A549 (cell line): ENCODE results near the gene CYP4X1. TPM values are rescaled to one million over a fixed set of nuclear protein-coding genes. Genes with fewer than 3 reads are reported as not detected.
"Not testable (repeated sequence)": the region's sequence is repeated elsewhere in the genome, so short reads cannot be mapped to it uniquely, and the experiment has no call there.

ENCODE experiments used
- ATAC-seq, 2 experiments: fragments of 200-7000 bp in 1 of 2; fragments of >200 bp in 1 of 2; cut with Nextera tagmentation in 1 of 2; cut with Tn5 transposase in 1 of 2; 3 replicates each; pipeline versions ENCODE4 v1.8.0 to v1.9.1; 2018 to 2020; ENCODE audit warnings: mild to moderate bottlenecking in 1 of 2, moderate library complexity in 1 of 2
- CTCF ChIA-PET: fragments of 300-600 bp; sonication (Branson Sonifier 250); formaldehyde crosslinking; extraction: SDS; loops from one replicate; lab custom pipeline; 2021; ENCODE audit warnings: antibody characterized with exemption, inconsistent platforms; lab: Yijun Ruan, JAX
- POLR2A ChIA-PET: fragments of 350-600 bp; formaldehyde crosslinking; extraction: SDS; loops from one replicate; lab custom pipeline; 2021; ENCODE audit warnings: antibody characterized with exemption, inconsistent platforms; lab: Yijun Ruan, JAX
- DNase-seq, 2 experiments: peaks; one replicate each; pipeline versions ENCODE4 v3.0.0 to v3.0.0-alpha.2; 2011 to 2016; ENCODE audit warnings: low read depth in 1 of 2, low spot score in 1 of 2
- FAIRE-seq: peaks from 2 replicates; lab custom pipeline; 2011; peaks lifted over from hg19 to GRCh38; lab: Jason Lieb, UNC
- H3K27ac ChIP-seq, 2 experiments: fragments of >200 bp; sonication (Bioruptor Twin); formaldehyde crosslinking; 3 replicates each; pipeline ENCODE4 v1.5.1; 2016 to 2017
- H3K4me1 ChIP-seq: fragments of >200 bp; sonication (Bioruptor Twin); formaldehyde crosslinking; 3 replicates; pipeline ENCODE4 v1.6.1; 2016
- H3K4me2 ChIP-seq: fragments of >200 bp; sonication (Bioruptor Twin); formaldehyde crosslinking; 3 replicates; pipeline ENCODE4 v1.6.1; 2016
- H3K4me3 ChIP-seq: fragments of >200 bp; sonication (Bioruptor Twin); formaldehyde crosslinking; 3 replicates; pipeline ENCODE4 v1.5.1; 2016
- H3K9me3 ChIP-seq: fragments of >200 bp; sonication (Bioruptor Twin); formaldehyde crosslinking; 3 replicates; pipeline ENCODE4 v1.6.1; 2016
- CBX2 ChIP-seq: fragments of 200-600 bp; sonication (generic); IDR thresholded peaks from 2 replicates; pipeline ENCODE4 v1.6.1; 2016; ENCODE audit warnings: low read depth, mild to moderate bottlenecking, borderline replicate concordance
- CEBPB ChIP-seq, 2 experiments: fragments of >200 bp in 1 of 2; sonication (Bioruptor Twin) in 1 of 2; formaldehyde crosslinking in 1 of 2; IDR thresholded peaks; 2 replicates each; pipeline ENCODE4 v1.6.1; 2012 to 2016
- CHD2 ChIP-seq: fragments of 150-350 bp; IDR thresholded peaks from 2 replicates; pipeline ENCODE4 v1.6.1; 2014; ENCODE audit warnings: low read length; ENCODE audit not compliant: partially characterized antibody
- E2F6 ChIP-seq: IDR thresholded peaks from 2 replicates; pipeline ENCODE4 v1.6.1; 2012; ENCODE audit warnings: low read depth, borderline replicate concordance
- FOSB ChIP-seq: fragments of 250-450 bp; sonication (Bioruptor Pico); IDR thresholded peaks from 2 replicates; pipeline ENCODE4 v1.5.0; 2020; ENCODE audit warnings: mild to moderate bottlenecking, moderate library complexity
- FOSL2 ChIP-seq, 2 experiments: fragments of 450-650 bp in 1 of 2; fragments of >200 bp in 1 of 2; sonication (Bioruptor Twin) in 1 of 2; formaldehyde crosslinking; IDR thresholded peaks; 2 replicates each; pipeline versions ENCODE4 v1.5.0 to v1.6.1; 2016 to 2020; ENCODE audit warnings: mild to moderate bottlenecking in 1 of 2, moderate library complexity in 1 of 2
- FOXS1 ChIP-seq: fragments of 250-450 bp; sonication (Bioruptor Pico); IDR thresholded peaks from 2 replicates; pipeline ENCODE4 v1.5.0; 2020; ENCODE audit warnings: mild to moderate bottlenecking, moderate library complexity
- GATA3 ChIP-seq: IDR thresholded peaks from 2 replicates; pipeline ENCODE4 v1.6.1; 2012; ENCODE audit warnings: borderline replicate concordance
- HOXB13 ChIP-seq: fragments of 250-450 bp; sonication (Bioruptor Pico); IDR thresholded peaks from 2 replicates; pipeline ENCODE4 v1.5.0; 2020; ENCODE audit warnings: low read depth, mild to moderate bottlenecking, moderate library complexity
- HOXB5 ChIP-seq: fragments of 250-450 bp; sonication (Bioruptor Pico); IDR thresholded peaks from 2 replicates; pipeline ENCODE4 v1.5.0; 2020; ENCODE audit warnings: mild to moderate bottlenecking, moderate library complexity
- KDM5A ChIP-seq: fragments of 200-600 bp; sonication (generic); IDR thresholded peaks from 2 replicates; pipeline ENCODE4 v1.6.1; 2016; ENCODE audit warnings: antibody characterized with exemption, mild to moderate bottlenecking
- MYC ChIP-seq: IDR thresholded peaks from 2 replicates; pipeline ENCODE4 v1.6.1; 2012; ENCODE audit warnings: mild to moderate bottlenecking, inconsistent platforms, low read length, improper control_type of control experiment, borderline replicate concordance
- NPAS2 ChIP-seq: fragments of 250-450 bp; sonication (Bioruptor Pico); IDR thresholded peaks from 2 replicates; pipeline ENCODE4 v1.8.0; 2022; ENCODE audit warnings: mild to moderate bottlenecking, moderate library complexity, borderline replicate concordance
- PHF8 ChIP-seq: fragments of 200-600 bp; sonication (generic); IDR thresholded peaks from 2 replicates; pipeline ENCODE4 v1.6.1; 2016; ENCODE audit warnings: low read depth, mild to moderate bottlenecking, antibody characterized with exemption, moderate library complexity, borderline replicate concordance
- POLR2AphosphoS2 ChIP-seq: conservative IDR thresholded peaks from 2 replicates; pipeline ENCODE4 v1.6.1; 2012; ENCODE audit warnings: low read length, improper control_type of control experiment, inconsistent platforms
- RCOR1 ChIP-seq: fragments of 150-350 bp; IDR thresholded peaks from 2 replicates; pipeline ENCODE4 v1.6.1; 2014; ENCODE audit warnings: antibody characterized with exemption, low read length, low read depth
- RNF2 ChIP-seq: fragments of 200-600 bp; sonication (generic); IDR thresholded peaks from 2 replicates; pipeline ENCODE4 v1.6.1; 2016; ENCODE audit warnings: low read depth, mild to moderate bottlenecking, antibody characterized with exemption, moderate library complexity, borderline replicate concordance
- SREBF2 ChIP-seq: fragments of 450-650 bp; IDR thresholded peaks from 2 replicates; pipeline ENCODE4 v1.6.1; 2014; ENCODE audit warnings: mild to moderate bottlenecking, moderate library complexity
- WGBS: methylation state at CpG from one replicate; pipeline ENCODE4 v1.1.6; 2017; ENCODE audit errors: missing lambda C conversion rate; 5-methylcytosine and 5-hydroxymethylcytosine counted together
- polyA plus RNA-seq, 4 experiments: library from polyadenylated mRNA; depleted of rRNA in 3 of 4; stranded (reverse); fragments of >200 nt; fragmentation: RNase III in 1 of 4; extraction: RNeasy Plus Mini Kit Qiagen cat#74134 plus additional on column Dnase treatment in 1 of 4; gene quantifications; 2 replicates in 3 of 4; 3 replicates in 1 of 4; pipeline ENCODE4 v1.2.3, GENCODE V29; 2011 to 2017
- TF ChIP-seq, protein P1 (sequence below): fragments of 250-450 bp; sonication (Bioruptor Pico); IDR thresholded peaks from 2 replicates; pipeline ENCODE4 v1.5.0; 2021; ENCODE audit warnings: mild to moderate bottlenecking, moderate library complexity, borderline replicate concordance
- TF ChIP-seq, protein P2 (sequence below): fragments of 250-450 bp; sonication (Bioruptor Pico); IDR thresholded peaks from 2 replicates; pipeline ENCODE4 v1.5.0; 2020; ENCODE audit warnings: low read depth, mild to moderate bottlenecking, moderate library complexity

The CYP4X1 gene
- polyA plus RNA-seq, 2 of the 4 experiments (the other 2 are of a cell fraction): not detected

DNA sequence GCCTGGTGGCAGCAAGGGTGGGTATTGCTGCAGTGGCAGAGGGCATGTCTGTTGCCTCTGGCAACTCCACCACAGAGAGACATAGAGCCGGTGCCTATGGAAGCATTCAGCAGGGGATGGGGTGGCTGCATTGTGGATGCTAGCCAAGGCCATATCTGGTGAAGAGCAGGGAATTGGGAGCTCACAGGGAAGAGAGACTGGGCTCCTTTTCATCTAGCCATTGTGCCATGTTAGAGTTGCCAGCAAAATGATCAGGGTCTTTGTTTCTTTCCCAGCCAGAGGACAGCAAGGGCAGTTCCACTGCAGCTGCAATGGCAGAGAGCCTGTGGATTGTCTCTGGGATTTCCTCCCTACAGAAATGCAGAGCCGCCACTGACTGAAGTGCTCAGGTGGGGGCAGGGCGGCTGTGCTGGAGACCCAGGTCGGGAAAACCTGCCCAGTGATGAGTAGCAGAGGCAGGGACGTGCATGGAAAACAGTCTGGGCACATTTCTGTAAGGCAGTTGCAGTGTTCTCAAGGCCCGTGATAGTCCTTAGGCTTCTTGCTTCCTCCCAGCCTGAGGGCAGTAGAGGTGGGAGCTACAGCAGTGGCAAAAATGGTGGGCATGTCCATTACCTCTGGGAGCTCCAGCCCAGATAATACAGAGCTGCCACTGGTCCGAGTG lies 40.2 kb upstream of the CYP4X1 start (continued):
- TF ChIP-seq GATA3 (no peak), NPAS2 (no peak)
- TF ChIP-seq, all 56 proteins: peak for 0

DNA sequence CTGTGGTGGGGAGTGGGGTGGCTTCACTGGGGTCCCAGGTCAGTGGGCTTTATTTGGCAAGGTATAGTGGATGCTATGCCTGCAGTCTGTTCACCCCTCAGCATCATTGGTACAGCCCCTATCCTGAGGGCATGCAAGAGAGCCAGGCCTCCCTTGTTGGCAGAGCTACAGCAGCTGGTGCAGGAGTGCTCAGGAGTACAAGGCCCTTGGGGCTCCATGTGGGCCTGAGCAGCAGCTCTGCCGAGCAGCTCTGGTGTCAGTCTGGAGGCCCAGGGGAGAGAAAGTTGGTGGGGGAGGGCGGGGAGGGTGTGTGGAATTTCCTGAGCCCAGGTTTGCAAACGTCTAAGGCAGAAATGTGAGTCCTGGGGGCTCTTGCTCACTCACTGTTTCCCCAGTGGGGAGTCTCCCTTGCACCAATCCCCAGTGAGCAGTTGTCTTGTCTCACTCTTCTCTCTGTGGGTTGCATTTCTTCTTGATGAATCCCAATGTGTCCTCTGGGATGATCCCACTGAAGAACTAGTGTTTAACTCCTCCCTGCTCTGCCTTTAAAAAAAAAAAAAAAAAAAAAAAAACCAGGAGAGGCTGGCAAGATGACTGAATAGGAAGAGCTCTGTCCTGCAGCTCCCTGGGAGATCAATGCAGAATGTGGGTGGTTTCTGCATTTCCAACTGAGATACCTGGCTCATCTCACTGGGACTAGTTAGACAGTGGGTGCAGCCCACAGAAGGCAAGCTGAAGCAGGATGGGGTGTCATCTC lies 39.5 kb upstream of the CYP4X1 start:
- FAIRE-seq (no peak), ATAC-seq (no peak), DNase-seq (no peak)
- no peak overlapping the region for H3K27ac ChIP-seq
- POLR2A ChIA-PET: no interaction called here
- TF ChIP-seq POLR2AphosphoS2: no peak
- no peak for TF ChIP-seq KDM5A
- TF ChIP-seq FOXS1: no peak
- TF ChIP-seq E2F6: no peak
- TF ChIP-seq HOXB5 (CRISPR knock-in tag): no peak
- no peak for TF ChIP-seq SREBF2
- TF ChIP-seq FOSL2 (IDR thresholded peaks at IDR 0.05): no peak
- TF ChIP-seq FOSL2 (CRISPR knock-in tag; IDR thresholded peaks at IDR 0.05): no peak
- no peak for TF ChIP-seq PHF8
- TF ChIP-seq RNF2: no peak
- TF ChIP-seq HOXB13: no peak
- no peak for TF ChIP-seq CHD2
- TF ChIP-seq, protein P1, sequence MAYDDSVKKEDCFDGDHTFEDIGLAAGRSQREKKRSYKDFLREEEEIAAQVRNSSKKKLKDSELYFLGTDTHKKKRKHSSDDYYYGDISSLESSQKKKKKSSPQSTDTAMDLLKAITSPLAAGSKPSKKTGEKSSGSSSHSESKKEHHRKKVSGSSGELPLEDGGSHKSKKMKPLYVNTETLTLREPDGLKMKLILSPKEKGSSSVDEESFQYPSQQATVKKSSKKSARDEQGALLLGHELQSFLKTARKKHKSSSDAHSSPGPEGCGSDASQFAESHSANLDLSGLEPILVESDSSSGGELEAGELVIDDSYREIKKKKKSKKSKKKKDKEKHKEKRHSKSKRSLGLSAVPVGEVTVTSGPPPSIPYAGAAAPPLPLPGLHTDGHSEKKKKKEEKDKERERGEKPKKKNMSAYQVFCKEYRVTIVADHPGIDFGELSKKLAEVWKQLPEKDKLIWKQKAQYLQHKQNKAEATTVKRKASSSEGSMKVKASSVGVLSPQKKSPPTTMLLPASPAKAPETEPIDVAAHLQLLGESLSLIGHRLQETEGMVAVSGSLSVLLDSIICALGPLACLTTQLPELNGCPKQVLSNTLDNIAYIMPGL (CRISPR knock-in tag): no peak
- no peak for TF ChIP-seq FOSB (CRISPR knock-in tag)
- TF ChIP-seq CEBPB (IDR thresholded peaks at IDR 0.05): no peak
- TF ChIP-seq GATA3: no peak
- TF ChIP-seq RCOR1: no peak
- no peak for TF ChIP-seq CBX2
- TF ChIP-seq, protein P2, sequence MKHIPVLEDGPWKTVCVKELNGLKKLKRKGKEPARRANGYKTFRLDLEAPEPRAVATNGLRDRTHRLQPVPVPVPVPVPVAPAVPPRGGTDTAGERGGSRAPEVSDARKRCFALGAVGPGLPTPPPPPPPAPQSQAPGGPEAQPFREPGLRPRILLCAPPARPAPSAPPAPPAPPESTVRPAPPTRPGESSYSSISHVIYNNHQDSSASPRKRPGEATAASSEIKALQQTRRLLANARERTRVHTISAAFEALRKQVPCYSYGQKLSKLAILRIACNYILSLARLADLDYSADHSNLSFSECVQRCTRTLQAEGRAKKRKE (CRISPR knock-in tag): no peak
- no peak for TF ChIP-seq MYC
- TF ChIP-seq, all 56 proteins: peak for 0
- no CpG with 5 or more reads among the region's 3 CpGs for WGBS
- Histone ChIP-seq H3K4me3 (no peak overlapping the region), H3K4me1 (no peaks in the 10 kb centered on the region), H3K9me3 (no peaks in the 10 kb centered on the region), H3K4me2 (no peak overlapping the region)
- CTCF ChIA-PET: no interaction called here

DNA sequence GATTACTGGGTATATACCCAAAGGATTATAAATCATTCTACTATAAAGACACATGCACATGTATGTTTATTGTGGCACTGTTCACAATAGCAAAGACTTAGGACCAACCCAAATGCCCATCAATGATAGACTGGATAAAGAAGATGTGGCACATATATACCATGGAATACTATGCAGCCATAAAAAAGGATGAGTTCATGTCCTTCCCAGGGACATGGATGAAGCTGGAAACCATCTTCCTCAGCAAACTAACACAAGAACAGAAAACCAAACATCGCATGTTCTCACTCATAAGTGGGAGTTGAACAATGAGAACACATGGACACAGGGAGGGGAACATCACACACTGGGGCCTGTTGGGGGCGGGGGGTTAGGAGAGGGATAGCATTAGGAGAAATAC lies 32.9 kb upstream of the CYP4X1 start:
- H3K4me3 ChIP-seq, DNase-seq, ATAC-seq, FAIRE-seq, H3K9me3 ChIP-seq, H3K4me2 ChIP-seq, H3K27ac ChIP-seq, POLR2A ChIA-PET, H3K4me1 ChIP-seq: not testable (repeated sequence)
- CTCF ChIA-PET: interaction anchor here (0.8 kb wide), 1 partner anchor 514 kb away, joined by 3 read pairs; no protein-coding TSS in a partner anchor
- WGBS: 36% methylated on average over 1 of the region's 2 CpGs
